Panc1 (cell line): ENCODE data around the gene SYCP3. TPM values are rescaled to one million over a fixed set of nuclear protein-coding genes. Genes with fewer than 3 reads are reported as not detected.

Experiments used
- ATAC-seq: fragments of 200-7000 bp; cut with Tn5 transposase; 2 replicates; pipeline ENCODE4 v1.9.1; 2020; ENCODE audit warnings: mild to moderate bottlenecking, moderate library complexity
- BruUV-seq: library from RNA; stranded (reverse); fragments of 400-500 nt; replicated peaks from 2 replicates; lab custom pipeline; 2021; lab: Mats Ljungman, UMichigan
- CTCF ChIA-PET: fragments of 300-600 bp; sonication (Branson Sonifier 250); formaldehyde crosslinking; loops from one replicate; lab custom pipeline; 2022; ENCODE audit warnings: antibody characterized with exemption; lab: Charles Lee
- POLR2A ChIA-PET: fragments of 300-600 bp; sonication (Branson Sonifier 250); formaldehyde crosslinking; loops from one replicate; lab custom pipeline; 2022; ENCODE audit warnings: antibody characterized with exemption; lab: Charles Lee
- DNase-seq: peaks from one replicate; pipeline ENCODE4 v3.0.0-alpha.2; 2010; ENCODE audit warnings: low read depth, low spot score
- H3K27ac ChIP-seq: 2 replicates; pipeline ENCODE4 v1.5.1; 2011; ENCODE audit warnings: mild to moderate bottlenecking, low read length, inconsistent platforms
- H3K27me3 ChIP-seq: fragments of 200-500 bp; sonication (Bioruptor generic); 2 replicates; pipeline ENCODE4 v1.6.0; 2014; ENCODE audit warnings: low read length, inconsistent platforms; ENCODE audit not compliant: control insufficient read depth, insufficient read depth
- H3K36me3 ChIP-seq: fragments of 200-500 bp; sonication (Bioruptor generic); 2 replicates; pipeline ENCODE4 v1.5.1; 2014; ENCODE audit warnings: inconsistent platforms, mild to moderate bottlenecking, low read length, moderate library complexity; ENCODE audit not compliant: control insufficient read depth, insufficient read depth
- H3K4me1 ChIP-seq: 2 replicates; pipeline ENCODE4 v1.5.1; 2011; ENCODE audit warnings: inconsistent platforms, mild to moderate bottlenecking, low read length, moderate library complexity; ENCODE audit not compliant: control insufficient read depth, insufficient read depth
- H3K4me3 ChIP-seq, 2 experiments: 2 replicates each; pipeline ENCODE4 v1.5.1; 2011 to 2012; ENCODE audit warnings: low read depth in 2 of 2, low read length in 2 of 2, mild to moderate bottlenecking in 2 of 2, inconsistent platforms in 1 of 2, moderate library complexity in 1 of 2
- H3K9me3 ChIP-seq: fragments of 200-500 bp; sonication (Bioruptor generic); 2 replicates; pipeline ENCODE4 v1.5.1; 2014; ENCODE audit warnings: low read depth, mild to moderate bottlenecking, inconsistent platforms, low read length, moderate library complexity; ENCODE audit not compliant: control insufficient read depth, insufficient read depth
- POLR2AphosphoS5 ChIP-seq: IDR thresholded peaks from 2 replicates; pipeline ENCODE4 v1.6.1; 2012; ENCODE audit warnings: mild to moderate bottlenecking, low read depth, low read length, moderate library complexity
- REST ChIP-seq, 2 experiments: IDR thresholded peaks; 2 replicates each; pipeline ENCODE4 v1.6.1; 2011 to 2012; ENCODE audit warnings: low read depth in 2 of 2, control low read depth in 1 of 2, low read length in 1 of 2, mild to moderate bottlenecking in 1 of 2, moderate library complexity in 1 of 2; ENCODE audit not compliant: insufficient read depth in 1 of 2
- SIN3A ChIP-seq: IDR thresholded peaks from 2 replicates; pipeline ENCODE4 v1.6.1; 2012; ENCODE audit warnings: low read depth, mild to moderate bottlenecking, low read length, moderate library complexity, borderline replicate concordance; ENCODE audit not compliant: insufficient read depth
- TCF7L2 ChIP-seq: IDR thresholded peaks from 2 replicates; pipeline ENCODE4 v1.6.1; 2011; ENCODE audit warnings: mild to moderate bottlenecking, low read depth, low read length, inconsistent platforms
- in situ Hi-C: cut with HindIII; loops from 2 replicates; pipeline ENCODE4 v1.10.0; 2016; ENCODE audit warnings: low sequenced_read_pairs, low pct_unique_long_range_greater_than_20kb
- intact Hi-C: fragments of 100-400 bp; cut with micrococcal nuclease; formaldehyde crosslinking; loops from one replicate; pipeline ENCODE4 v1.10.0; 2022; ENCODE audit not compliant: unreplicated experiment
- total RNA-seq: library from RNA; stranded (reverse); gene quantifications from one replicate; pipeline ENCODE4 v1.2.1, GENCODE V29; 2021; ENCODE audit not compliant: unreplicated experiment
- TF ChIP-seq, protein P1 (sequence below): fragments of 450-650 bp; IDR thresholded peaks from 2 replicates; pipeline ENCODE4 v1.5.1; 2017; ENCODE audit warnings: mild to moderate bottlenecking

SYCP3 gene
- total RNA-seq, 1 experiment from 2014 or later: not detected

DNA sequence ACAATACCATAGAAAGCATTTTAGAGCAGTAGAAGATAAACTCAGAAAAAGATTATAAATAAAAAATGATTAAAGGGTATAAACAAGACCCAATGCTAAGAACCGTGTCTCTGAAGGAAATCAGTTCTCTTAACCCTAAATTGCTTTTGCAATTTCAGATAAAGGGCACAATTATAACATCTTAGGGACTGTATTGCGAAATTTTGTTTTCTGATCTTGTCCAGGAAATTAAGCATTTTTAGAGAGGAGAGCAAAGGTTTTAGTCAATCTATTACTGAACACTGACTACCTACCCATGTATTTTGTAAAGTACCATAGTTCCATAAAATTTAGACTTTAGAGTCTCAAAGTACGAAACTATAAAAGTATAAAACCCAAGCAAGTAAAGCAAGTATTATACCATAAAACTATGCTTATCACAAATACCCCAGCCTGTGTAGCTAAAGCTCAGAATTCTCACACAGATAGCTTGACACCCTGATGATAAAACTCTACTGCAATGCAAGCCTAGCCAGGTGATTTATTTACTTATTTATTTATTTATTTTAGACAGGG is 48.6 kb downstream of the SYCP3 start:
- no peak overlapping the region for H3K27ac ChIP-seq
- intact Hi-C loops (loop anchor here (10.0 kb wide), 1 partner anchor 276 kb away; no protein-coding TSS in a partner anchor), in situ Hi-C loops (no loop called here)
- no TSS peak for BruUV-seq
- CTCF ChIA-PET: no interaction called here
- H3K4me3 ChIP-seq: no peak overlapping the region
- H3K27me3 ChIP-seq: no peaks in the 10 kb centered on the region
- TF ChIP-seq REST (IDR thresholded peaks at IDR 0.05; ENCODE audit: insufficient read depth in 1 of 2, low read depth in 2 of 2, low read length in 1 of 2): no peak
- TF ChIP-seq TCF7L2: no peak
- TF ChIP-seq POLR2AphosphoS5: no peak
- no peak for TF ChIP-seq SIN3A
- TF ChIP-seq, protein P1, sequence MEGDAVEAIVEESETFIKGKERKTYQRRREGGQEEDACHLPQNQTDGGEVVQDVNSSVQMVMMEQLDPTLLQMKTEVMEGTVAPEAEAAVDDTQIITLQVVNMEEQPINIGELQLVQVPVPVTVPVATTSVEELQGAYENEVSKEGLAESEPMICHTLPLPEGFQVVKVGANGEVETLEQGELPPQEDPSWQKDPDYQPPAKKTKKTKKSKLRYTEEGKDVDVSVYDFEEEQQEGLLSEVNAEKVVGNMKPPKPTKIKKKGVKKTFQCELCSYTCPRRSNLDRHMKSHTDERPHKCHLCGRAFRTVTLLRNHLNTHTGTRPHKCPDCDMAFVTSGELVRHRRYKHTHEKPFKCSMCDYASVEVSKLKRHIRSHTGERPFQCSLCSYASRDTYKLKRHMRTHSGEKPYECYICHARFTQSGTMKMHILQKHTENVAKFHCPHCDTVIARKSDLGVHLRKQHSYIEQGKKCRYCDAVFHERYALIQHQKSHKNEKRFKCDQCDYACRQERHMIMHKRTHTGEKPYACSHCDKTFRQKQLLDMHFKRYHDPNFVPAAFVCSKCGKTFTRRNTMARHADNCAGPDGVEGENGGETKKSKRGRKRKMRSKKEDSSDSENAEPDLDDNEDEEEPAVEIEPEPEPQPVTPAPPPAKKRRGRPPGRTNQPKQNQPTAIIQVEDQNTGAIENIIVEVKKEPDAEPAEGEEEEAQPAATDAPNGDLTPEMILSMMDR: no peak
- no peak for DNase-seq
- no peaks in the 10 kb centered on the region for H3K9me3 ChIP-seq
- no peak for ATAC-seq
- POLR2A ChIA-PET: no interaction called here
- no peaks in the 10 kb centered on the region for H3K36me3 ChIP-seq
- H3K4me1 ChIP-seq: no peaks in the 10 kb centered on the region

DNA sequence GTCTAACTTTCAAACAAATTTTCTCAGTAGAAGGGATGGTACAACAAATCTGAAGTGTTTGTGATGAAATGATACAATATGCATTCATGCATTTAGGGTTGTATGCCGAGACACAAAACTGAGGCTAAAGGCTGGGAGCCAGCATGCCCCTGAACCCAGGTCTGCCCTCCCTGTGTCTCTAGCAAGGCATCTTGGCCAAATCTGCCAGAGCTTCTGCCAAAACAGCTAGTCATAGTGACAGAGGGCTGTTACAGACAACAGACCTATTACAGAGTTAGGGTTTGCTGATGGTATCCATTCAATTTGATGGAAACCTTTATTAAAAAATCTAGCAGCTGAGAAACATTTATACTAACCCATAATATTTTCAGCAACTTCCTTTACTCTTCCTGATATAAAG is 53.1 kb downstream of the SYCP3 start:
- in situ Hi-C loops (no loop called here), intact Hi-C loops (no loop called here)
- Histone ChIP-seq H3K9me3 (no peaks in the 10 kb centered on the region), H3K27ac (no peak overlapping the region), H3K4me1 (no peaks in the 10 kb centered on the region), H3K27me3 (no peaks in the 10 kb centered on the region; the same call in 1 of the 2 replicates), H3K4me3 (no peak overlapping the region), H3K36me3 (no peaks in the 10 kb centered on the region)
- POLR2A ChIA-PET: no interaction called here
- no peak for ATAC-seq
- no TSS peak for BruUV-seq
- CTCF ChIA-PET: no interaction called here
- DNase-seq: no peak
- TF ChIP-seq SIN3A: no peak
- no peak for TF ChIP-seq TCF7L2
- no peak for TF ChIP-seq REST (IDR thresholded peaks at IDR 0.05; ENCODE audit: insufficient read depth in 1 of 2, low read depth in 2 of 2, low read length in 1 of 2)
- TF ChIP-seq POLR2AphosphoS5: no peak
- TF ChIP-seq, protein P1: no peak
